ENCODE data around the gene TRPV5.

GRCh38 chr7:142915315-142915714 lies 18.2 kb downstream of the TRPV5 start:
- no peak for TF ChIP-seq CEBPB (IDR thresholded peaks at IDR 0.05; ENCODE audit: low read depth, low read length)
- no peak for TF ChIP-seq SIN3A (conservative IDR thresholded peaks at IDR 0.05 in 1 of 2, IDR thresholded peaks at IDR 0.05 in 1 of 2; ENCODE audit: low read depth in 1 of 2, low read length in 2 of 2)
- TF ChIP-seq ATF2 (IDR thresholded peaks at IDR 0.05; ENCODE audit: low read length): no peak
- no peak for TF ChIP-seq TAF7 (optimal IDR thresholded peaks at IDR 0.05; ENCODE audit: borderline replicate concordance, low read depth, low read length)

Data from H1 (cell line).